GM12873 (cell line): ENCODE data around the gene EFNA5.

Experiments
- CTCF ChIP-seq: IDR thresholded peaks from 2 replicates; pipeline ENCODE4 v1.5.1; 2012; ENCODE audit warnings: low read depth, mild to moderate bottlenecking, moderate library complexity, low read length, control low read depth; ENCODE audit not compliant: insufficient read depth; ENCODE audit errors: missing control alignments

EFNA5 gene

GRCh38 chr5:107665036-107665570 is 5.6 kb downstream of the EFNA5 start:
- no peak for TF ChIP-seq CTCF

- no peak for TF ChIP-seq CTCF
Measured at GRCh38 chr5:107663697-107664096, 7.0 kb downstream of the EFNA5 start.

GRCh38 chr5:107661650-107662044 is 9.1 kb downstream of the EFNA5 start:
- no peak for TF ChIP-seq CTCF

GRCh38 chr5:107661038-107661649 is 9.6 kb downstream of the EFNA5 start:
- no peak for TF ChIP-seq CTCF

- TF ChIP-seq CTCF, result no peak
Measured at GRCh38 chr5:107658528-107658927, 12.2 kb downstream of the EFNA5 start.

- no peak for TF ChIP-seq CTCF
Measured at GRCh38 chr5:107655831-107656230, 14.9 kb downstream of the EFNA5 start.

- no peak for TF ChIP-seq CTCF
Measured at GRCh38 chr5:107654827-107655226, 15.9 kb downstream of the EFNA5 start.
